ENCODE measurements around the gene OTOP2.

DNA sequence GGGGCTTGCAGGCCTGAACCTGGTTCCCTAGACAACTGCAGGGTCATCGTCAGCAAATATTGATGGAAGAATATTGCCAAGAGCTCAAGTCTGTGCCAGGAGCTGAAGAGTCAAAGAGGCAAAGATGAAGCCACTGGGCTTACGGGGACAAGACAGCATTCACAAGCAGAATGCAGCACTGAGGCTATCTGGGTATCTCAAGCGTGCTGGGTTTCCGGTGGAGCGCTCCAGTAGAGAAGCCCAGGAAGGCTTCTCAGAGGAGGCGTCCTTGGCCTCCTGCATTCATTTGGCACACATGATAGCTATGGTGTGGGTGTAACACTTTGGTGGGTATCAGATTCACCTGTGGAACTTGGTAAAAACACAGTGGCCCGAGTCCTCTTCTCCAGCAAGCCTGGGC is 33.5 kb upstream of the OTOP2 start:
- TF ChIP-seq, protein P1, sequence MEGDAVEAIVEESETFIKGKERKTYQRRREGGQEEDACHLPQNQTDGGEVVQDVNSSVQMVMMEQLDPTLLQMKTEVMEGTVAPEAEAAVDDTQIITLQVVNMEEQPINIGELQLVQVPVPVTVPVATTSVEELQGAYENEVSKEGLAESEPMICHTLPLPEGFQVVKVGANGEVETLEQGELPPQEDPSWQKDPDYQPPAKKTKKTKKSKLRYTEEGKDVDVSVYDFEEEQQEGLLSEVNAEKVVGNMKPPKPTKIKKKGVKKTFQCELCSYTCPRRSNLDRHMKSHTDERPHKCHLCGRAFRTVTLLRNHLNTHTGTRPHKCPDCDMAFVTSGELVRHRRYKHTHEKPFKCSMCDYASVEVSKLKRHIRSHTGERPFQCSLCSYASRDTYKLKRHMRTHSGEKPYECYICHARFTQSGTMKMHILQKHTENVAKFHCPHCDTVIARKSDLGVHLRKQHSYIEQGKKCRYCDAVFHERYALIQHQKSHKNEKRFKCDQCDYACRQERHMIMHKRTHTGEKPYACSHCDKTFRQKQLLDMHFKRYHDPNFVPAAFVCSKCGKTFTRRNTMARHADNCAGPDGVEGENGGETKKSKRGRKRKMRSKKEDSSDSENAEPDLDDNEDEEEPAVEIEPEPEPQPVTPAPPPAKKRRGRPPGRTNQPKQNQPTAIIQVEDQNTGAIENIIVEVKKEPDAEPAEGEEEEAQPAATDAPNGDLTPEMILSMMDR (conservative IDR thresholded peaks at IDR 0.05; ENCODE audit: low read depth, low read length): no peak
- TF ChIP-seq EZH2 (IDR thresholded peaks at IDR 0.05; ENCODE audit: low read length, unreplicated experiment): no peak
- TF ChIP-seq EZH2phosphoT487 (IDR thresholded peaks at IDR 0.05; ENCODE audit: borderline replicate concordance, low read length): no peak

All from PC-3 (cell line).